T-helper 2 cell treated with Interferon-gamma antibody and Interleukin-4, amounts not matched to agents 5 μg/mL and 100 μg/mL, for 36 hours (primary cell): ENCODE data around the gene NOM1.

Experiments
- DNase-seq: peaks from one replicate; pipeline ENCODE4 v3.0.0; 2021; ENCODE audit warnings: low spot score
- H3K27ac Mint-ChIP-seq: one replicate; pipeline ENCODE4 v1.8.0; 2021; ENCODE audit warnings: mild to moderate bottlenecking, mixed read lengths
- H3K27me3 Mint-ChIP-seq: one replicate; pipeline ENCODE4 v1.8.0; 2021; ENCODE audit warnings: low read depth, mixed read lengths
- H3K36me3 Mint-ChIP-seq: one replicate; pipeline ENCODE4 v1.8.0; 2021; ENCODE audit warnings: low read depth, mixed read lengths
- H3K4me1 Mint-ChIP-seq: one replicate; pipeline ENCODE4 v1.8.0; 2021; ENCODE audit warnings: low read depth, mixed read lengths
- H3K4me3 Mint-ChIP-seq: one replicate; pipeline ENCODE4 v1.8.0; 2022; ENCODE audit warnings: mild to moderate bottlenecking, moderate library complexity, mixed read lengths
- H3K9me3 Mint-ChIP-seq: one replicate; pipeline ENCODE4 v1.8.0; 2021; ENCODE audit warnings: mixed read lengths

The NOM1 gene

DNA sequence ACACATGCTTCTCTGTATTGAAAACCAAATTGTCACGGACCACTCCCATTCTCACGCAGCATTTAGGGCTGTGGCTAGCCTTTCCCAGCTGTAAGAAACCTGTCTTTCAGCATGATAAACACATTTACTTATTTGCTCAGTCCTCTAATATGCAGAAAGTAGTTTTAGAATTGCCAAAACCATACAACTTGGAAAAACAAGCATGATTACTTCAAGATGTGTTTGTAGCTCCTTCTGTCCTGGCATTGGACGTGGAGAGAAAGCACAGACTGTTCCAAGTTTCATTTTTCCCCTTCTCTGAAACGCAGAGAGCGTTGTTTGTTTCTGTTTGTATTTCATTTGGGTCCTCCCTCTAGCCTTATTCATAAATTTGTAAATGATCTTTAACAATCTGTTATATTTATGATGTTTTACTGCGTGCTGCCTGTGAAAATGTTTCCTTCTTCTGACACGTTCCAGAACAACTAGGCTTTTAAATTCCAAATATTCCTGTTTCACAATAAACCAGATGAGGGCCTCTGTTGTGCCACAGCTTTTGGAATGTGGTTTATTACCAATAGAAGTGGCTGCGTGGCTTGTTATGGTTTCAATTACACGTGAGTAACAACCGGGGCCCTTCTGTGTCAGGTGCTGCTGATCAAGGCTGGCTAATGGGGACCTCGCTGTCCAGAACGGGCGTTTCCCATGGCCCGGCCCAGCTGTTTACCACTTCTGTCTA, 34.8 kb downstream of the NOM1 start:
- no peaks in the 10 kb centered on the region for H3K4me1 Mint-ChIP-seq
- H3K36me3 Mint-ChIP-seq = peaks cover 10% of the 10 kb centered on the region
- H3K9me3 Mint-ChIP-seq = peaks cover 6% of the 10 kb centered on the region
- no peak for DNase-seq
- H3K4me3 Mint-ChIP-seq = no peak overlapping the region
- H3K27me3 Mint-ChIP-seq = no peaks in the 10 kb centered on the region
- H3K27ac Mint-ChIP-seq = no peak overlapping the region

DNA sequence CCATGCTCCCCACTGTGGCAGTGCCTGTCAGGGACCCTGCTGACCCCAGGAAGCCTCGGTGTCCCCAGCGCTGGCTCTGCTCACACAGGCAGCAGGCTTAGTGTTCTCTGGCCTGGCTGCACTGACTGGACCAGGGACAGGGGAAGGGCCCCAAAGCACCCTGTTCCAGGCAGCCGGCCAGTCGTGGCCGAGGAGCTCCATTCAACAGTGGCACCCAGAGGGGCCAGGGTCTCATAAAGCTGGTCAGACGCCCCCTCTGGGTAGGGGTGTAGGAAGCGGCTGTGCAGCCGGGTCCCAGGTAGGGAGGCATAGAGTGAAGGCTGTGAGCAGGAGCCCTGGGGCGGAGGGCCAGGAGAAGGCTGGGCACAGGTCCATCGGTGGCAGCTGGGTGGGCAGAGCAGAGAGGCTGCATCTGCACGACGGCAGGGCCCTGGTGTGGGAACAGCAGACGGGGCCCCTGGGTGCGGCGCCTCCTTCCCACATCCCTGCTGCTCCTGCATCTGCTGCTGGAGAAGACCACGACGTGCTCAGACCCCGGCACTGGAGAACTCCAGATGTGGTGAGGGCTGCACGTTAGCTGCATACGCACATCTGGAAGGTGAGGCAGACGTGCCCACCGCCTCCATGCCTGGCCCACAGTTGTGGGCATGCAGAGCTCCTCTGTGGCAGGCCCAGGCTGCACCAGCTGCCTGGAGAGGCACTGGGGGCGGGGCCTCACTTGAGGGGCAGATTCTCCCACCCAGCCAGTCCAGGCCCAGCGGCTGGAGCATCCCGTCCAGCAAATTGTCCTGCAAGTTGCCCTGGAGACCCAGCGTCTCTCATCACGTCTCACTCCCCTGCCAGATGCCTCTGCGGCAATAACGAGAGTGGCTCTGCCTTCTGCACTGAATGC, 35.8 kb downstream of the NOM1 start:
- Mint-ChIP-seq H3K27me3 (no peaks in the 10 kb centered on the region), H3K9me3 (no peaks in the 10 kb centered on the region), H3K4me1 (no peaks in the 10 kb centered on the region), H3K4me3 (no peak overlapping the region), H3K27ac (no peak overlapping the region), H3K36me3 (peaks cover 4% of the 10 kb centered on the region)
- no peak for DNase-seq

DNA sequence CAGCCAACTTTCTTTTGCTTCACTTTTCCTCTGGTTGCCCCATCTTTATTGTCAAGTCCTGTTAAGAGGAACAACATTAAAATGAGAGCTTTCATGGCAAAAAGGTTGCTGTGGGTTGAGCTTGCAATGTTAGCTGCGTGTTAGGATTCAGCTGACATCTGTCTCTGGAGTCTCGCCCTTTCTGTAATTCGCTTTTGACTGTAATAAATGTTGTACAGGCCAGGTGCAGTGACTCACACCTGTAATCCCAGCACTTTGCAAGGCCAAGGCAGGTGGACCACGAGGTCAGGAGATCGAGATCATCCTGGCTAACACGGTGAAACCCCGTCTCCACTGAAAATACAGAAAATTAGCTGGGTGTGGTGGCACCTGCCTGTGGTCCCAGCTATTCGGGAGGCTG, 36.9 kb downstream of the NOM1 start:
- Mint-ChIP-seq H3K36me3 (peaks cover 4% of the 10 kb centered on the region), H3K9me3 (no peaks in the 10 kb centered on the region), H3K27ac (no peak overlapping the region), H3K4me1 (no peaks in the 10 kb centered on the region), H3K27me3 (no peaks in the 10 kb centered on the region), H3K4me3 (no peak overlapping the region)
- DNase-seq = no peak

DNA sequence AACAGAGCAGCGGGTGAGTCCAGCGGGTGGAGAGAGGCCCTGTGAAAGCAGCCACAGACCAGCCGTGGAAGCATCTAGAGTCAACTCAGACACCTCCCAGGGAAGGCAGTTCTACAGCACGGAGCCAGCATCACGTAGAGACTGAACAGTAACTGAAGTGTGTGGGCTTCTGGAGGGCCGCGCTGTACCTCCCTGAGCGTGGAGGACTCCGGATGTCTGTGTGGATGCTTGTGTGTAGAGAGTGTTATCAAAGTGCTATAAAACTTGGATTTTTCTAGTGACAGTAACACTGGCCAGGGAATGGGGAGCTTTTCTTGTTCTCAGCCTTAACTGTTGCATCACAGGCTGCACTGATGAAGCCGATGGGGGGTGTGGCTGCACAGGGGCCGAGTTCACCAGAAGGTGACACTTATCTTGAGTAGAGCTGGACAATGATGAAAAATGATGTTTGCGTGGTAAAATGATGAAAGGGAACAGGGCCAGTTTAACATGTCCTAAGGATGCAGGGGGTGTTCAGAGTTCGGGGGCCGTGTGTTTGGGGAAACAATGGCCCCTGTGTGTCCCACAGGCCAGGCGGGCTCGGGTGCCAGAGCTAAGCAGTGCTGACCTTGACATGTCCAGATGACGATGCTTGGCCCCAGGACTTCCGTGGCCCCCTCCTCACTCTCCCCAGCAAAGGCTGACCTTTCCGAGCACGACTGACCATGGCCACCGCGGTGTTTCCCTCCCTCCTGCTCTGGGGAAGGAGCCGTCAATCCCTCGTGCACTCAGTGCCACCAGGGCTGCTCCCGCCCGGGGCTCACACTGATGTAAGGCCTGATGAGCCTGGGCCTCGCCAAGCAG, 39.1 kb downstream of the NOM1 start:
- Mint-ChIP-seq H3K27ac (no peak overlapping the region), H3K4me3 (no peak overlapping the region), H3K4me1 (no peaks in the 10 kb centered on the region), H3K9me3 (no peaks in the 10 kb centered on the region), H3K27me3 (peaks cover 2% of the 10 kb centered on the region), H3K36me3 (no peaks in the 10 kb centered on the region)
- DNase-seq = no peak

DNA sequence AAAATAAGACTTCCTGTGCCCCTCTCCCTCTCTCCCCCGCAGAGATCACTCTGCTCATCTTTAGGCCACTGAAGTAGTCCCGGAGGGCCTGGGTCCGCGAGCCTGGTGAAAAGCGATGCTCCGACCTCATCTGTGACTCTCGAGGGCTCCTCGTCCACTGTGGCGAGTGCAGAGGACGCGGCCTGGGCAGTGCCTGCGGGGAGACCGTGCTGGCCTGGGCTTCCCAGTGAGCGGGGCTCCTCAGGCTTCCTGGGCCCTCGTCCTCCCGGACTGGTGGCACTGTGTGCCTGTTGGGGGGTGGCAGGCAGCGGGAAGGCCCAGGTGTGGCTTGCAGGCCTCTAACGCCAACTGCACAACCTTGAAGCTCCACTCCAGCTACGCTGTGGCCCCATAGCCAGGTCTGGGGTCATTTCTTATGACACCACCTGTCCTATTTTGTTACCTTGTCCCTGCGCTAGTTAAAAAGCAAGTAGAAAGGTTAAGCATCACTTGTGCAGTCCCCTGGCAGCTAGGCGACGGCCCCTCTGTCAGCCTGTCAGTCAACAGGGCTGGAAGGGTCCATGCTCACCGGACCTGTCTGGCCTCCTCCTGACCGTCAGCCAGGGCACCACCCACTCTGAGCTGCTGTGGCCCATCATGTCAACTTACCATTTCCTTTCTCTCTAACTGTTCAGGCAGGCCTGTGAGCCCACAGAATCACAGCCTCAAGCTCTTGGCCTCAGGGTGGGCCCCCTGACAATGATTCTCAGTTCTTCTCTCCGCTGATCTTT, 40.4 kb downstream of the NOM1 start:
- Mint-ChIP-seq H3K36me3 (no peaks in the 10 kb centered on the region), H3K9me3 (no peaks in the 10 kb centered on the region)

DNA sequence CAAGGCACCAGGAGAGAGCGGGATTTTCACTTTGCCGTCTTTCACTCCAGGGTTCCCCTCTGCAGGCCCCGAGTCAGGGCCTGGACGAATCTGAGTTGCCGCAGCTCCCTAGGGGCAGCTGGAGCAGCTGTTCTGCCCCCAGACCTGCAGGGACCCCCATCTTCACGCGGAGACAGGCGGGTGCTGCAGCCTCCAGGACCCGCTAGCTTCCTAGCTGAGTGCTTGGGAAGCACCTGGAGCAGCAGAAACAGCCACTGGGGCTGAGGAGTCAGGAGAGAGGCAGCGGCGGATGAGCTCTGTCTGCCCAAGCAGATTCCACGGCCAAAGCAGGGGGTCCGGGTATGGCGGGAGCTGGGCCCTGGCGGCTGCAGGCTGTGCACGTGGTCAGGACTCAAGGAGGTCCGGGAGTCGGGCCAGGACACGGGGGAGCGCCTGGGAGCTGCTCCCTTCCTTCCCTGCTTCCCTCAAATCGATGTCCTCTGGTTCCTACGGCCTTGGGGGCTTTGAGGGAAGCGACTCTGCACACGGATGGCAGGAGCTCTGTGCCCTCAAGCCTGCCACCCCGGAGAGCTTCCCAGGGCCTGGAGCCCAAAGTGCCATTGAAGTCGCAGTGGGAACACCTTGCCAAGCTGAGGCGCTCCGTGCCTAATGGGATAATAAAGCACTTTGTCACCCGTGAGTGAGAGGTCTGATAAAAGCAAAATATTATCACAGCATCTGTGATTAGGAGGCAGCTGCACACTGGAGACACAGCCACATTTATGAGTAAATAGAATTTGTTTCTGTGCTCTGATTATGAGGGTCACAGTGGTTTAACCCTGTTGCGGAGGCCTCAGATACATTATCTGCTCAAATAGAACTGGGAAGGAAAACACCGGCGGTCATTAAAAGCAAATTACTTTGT, 43.8 kb downstream of the NOM1 start:
- Mint-ChIP-seq H3K36me3 (no peaks in the 10 kb centered on the region), H3K27me3 (peaks cover 33% of the 10 kb centered on the region), H3K4me1 (no peaks in the 10 kb centered on the region), H3K27ac (no peak overlapping the region), H3K4me3 (no peak overlapping the region), H3K9me3 (no peaks in the 10 kb centered on the region)
- DNase-seq = no peak

More for the DNA sequence above, 40.4 kb downstream of the NOM1 start:
- no peak for DNase-seq
- Mint-ChIP-seq H3K27ac (no peak overlapping the region), H3K4me1 (no peaks in the 10 kb centered on the region), H3K4me3 (no peak overlapping the region), H3K27me3 (peaks cover 5% of the 10 kb centered on the region)

DNA sequence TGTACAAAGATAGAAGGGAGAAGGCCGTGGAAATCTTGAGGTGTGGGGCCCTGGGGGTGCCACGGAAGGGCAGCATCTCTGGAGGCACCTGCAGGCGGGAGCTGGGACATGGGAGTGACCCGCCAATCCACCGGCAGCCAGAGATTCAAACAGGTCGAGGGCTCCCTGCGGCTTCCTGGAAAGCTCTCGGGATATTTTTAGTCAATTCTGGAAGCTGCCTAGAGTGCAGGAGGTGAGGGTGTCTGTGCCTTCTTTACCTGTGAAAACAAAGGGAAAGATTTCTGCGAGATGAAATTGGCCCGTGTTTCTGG, 44.4 kb downstream of the NOM1 start:
- no peak for DNase-seq

DNA sequence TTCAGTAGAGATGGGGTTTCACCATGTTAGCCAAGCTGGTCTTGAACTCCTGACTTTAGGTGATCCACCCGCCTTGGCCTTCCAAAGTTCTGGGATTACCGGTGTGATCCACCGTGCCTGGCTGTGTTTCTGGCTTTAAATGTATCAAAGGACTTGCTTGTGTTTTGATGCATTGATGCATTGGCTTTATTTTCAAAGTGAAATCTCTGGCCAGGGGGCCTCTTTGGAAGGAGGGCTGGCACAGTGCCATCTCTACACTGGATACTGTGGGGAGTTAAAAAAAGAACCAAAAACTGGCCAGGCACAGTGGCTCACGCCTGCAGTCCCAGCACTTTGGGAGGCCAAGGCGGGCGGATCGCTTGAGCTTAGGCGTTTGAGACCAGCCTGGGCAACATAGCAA, 44.9 kb downstream of the NOM1 start:
- H3K27ac Mint-ChIP-seq = no peak overlapping the region
- peaks cover 45% of the 10 kb centered on the region for H3K27me3 Mint-ChIP-seq
- H3K4me3 Mint-ChIP-seq = no peak overlapping the region

More for the DNA sequence above, 44.4 kb downstream of the NOM1 start:
- no peaks in the 10 kb centered on the region for H3K9me3 Mint-ChIP-seq
- no peak overlapping the region for H3K27ac Mint-ChIP-seq
- H3K4me3 Mint-ChIP-seq = no peak overlapping the region
- no peaks in the 10 kb centered on the region for H3K36me3 Mint-ChIP-seq
- peaks cover 39% of the 10 kb centered on the region for H3K27me3 Mint-ChIP-seq
- no peaks in the 10 kb centered on the region for H3K4me1 Mint-ChIP-seq

DNA sequence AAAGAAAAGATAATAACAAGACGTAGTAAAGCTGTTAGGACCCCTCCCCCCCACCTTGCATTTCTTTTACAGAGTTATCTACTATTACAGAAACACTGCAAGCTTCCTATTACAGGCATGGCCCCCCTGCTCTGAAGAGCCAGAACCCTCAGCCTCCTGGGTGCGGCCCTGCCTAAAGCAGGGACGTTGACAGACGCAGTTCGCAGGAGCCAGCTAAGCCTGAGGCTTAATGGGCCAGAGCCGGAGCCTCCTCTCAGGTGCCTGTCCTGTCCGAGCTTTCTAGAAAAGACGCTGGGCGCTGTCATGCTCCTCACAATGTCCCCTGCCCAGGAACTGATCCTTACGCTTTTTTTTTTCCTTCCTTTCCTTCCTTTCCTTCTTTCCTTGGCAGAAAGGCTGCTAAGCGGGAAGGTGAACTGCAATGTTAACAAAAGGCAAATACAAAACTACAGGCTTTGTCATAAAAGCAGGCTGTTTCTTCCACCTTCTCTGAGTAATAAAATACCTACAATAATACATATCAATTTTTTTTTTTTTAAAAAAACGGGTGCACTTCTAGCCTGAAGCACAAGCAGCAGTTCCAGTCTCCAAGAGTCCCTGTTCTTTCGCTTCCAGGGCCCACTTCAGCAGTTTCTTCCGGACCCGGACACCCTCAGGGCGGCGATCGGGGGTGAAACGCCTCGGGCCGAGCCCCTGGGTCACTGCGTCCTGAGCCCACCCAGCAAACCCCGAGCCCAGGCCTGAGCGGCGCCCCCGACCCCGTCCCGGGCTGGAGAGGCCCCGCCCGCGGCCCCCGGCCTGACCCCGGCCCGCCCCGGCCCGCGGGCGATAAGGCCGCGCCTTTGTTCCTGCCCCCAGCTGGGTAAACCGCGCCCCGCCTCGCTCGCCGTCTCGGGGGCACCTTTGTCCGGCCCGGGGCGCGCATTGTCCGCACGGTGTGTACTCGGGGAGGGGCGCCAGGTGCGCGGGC, 49.8 kb downstream of the NOM1 start:
- Mint-ChIP-seq H3K36me3 (no peaks in the 10 kb centered on the region), H3K27ac (no peak overlapping the region), H3K27me3 (peaks cover 74% of the 10 kb centered on the region), H3K4me3 (no peak overlapping the region), H3K4me1 (peaks cover 12% of the 10 kb centered on the region), H3K9me3 (no peaks in the 10 kb centered on the region)
- no peak for DNase-seq

More for the DNA sequence above, 44.9 kb downstream of the NOM1 start:
- DNase-seq = no peak
- no peaks in the 10 kb centered on the region for H3K4me1 Mint-ChIP-seq
- no peaks in the 10 kb centered on the region for H3K36me3 Mint-ChIP-seq
- H3K9me3 Mint-ChIP-seq = no peaks in the 10 kb centered on the region

DNA sequence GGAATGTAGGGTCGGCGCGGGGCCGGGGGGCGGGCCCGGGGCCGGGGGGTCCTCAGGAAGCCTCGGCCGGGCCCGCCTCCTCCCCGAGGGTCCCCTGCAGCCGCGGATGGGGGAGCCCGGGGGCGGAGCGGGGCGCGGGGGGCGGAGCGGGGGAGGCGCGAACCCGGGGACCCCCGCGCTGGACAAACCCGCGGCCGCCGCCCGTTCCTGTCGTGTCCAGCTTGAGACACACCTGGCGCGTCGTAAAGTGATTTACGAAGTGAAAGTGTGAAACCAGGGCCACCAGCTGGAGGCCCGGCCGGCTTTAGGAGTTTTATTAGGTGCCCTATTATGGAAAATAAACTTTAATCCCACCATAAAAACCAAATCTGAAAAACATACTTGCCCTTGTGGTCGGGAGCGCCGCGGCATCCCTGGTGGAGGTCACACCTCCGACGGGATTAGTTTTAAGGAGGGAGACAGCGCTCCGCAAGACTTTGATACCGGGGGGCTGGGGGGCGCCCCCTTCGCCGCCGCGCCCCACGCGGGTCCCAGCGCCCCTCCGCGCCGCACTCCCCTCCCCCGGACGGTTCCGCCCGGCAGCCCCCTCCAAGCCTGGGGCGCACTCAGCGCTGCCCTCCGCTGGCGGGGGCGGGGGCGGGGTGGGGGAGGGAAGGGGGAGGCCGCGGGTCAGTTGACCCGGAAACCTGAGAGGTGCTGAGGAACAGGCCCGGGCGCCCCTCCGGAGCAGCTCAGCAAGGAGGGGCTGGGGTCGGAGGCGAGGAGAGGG, 50.6 kb downstream of the NOM1 start:
- no peak overlapping the region for H3K27ac Mint-ChIP-seq
- DNase-seq = no peak
- no peaks in the 10 kb centered on the region for H3K36me3 Mint-ChIP-seq
- H3K9me3 Mint-ChIP-seq = no peaks in the 10 kb centered on the region
- peaks cover 81% of the 10 kb centered on the region for H3K27me3 Mint-ChIP-seq
- peak overlapping the region; percentile 68 for H3K4me3 Mint-ChIP-seq
- H3K4me1 Mint-ChIP-seq = peaks cover 12% of the 10 kb centered on the region
